H9 (cell line): ENCODE measurements around the gene CCR9. TPM values are rescaled to one million over a fixed set of nuclear protein-coding genes. Genes with fewer than 3 reads are reported as not detected.

Source experiments
- DNase-seq: peaks from one replicate; pipeline ENCODE4 v3.0.0-alpha.2; 2017
- H2AFZ ChIP-seq: one replicate; pipeline ENCODE4 v1.6.1; 2013; ENCODE audit warnings: mild to moderate bottlenecking, low read length, control low read depth, moderate library complexity
- H2AK5ac ChIP-seq: 2 replicates; pipeline ENCODE4 v1.6.1; 2013; ENCODE audit warnings: low read length, control low read depth, mixed read lengths; ENCODE audit not compliant: insufficient read length
- H2BK120ac ChIP-seq: one replicate; pipeline ENCODE4 v1.6.1; 2013; ENCODE audit warnings: low read depth, mild to moderate bottlenecking, low read length, control low read depth, inconsistent platforms; ENCODE audit not compliant: poor library complexity, severe bottlenecking
- H2BK12ac ChIP-seq: 2 replicates; pipeline ENCODE4 v1.6.1; 2013; ENCODE audit warnings: low read length, control low read depth, mixed read lengths, low read depth; ENCODE audit not compliant: insufficient read length
- H2BK15ac ChIP-seq: 2 replicates; pipeline ENCODE4 v1.6.1; 2013; ENCODE audit warnings: low read depth, low read length, control low read depth
- H2BK20ac ChIP-seq: one replicate; pipeline ENCODE4 v1.6.1; 2013; ENCODE audit warnings: low read depth, mild to moderate bottlenecking, low read length, control low read depth, inconsistent platforms; ENCODE audit not compliant: poor library complexity, severe bottlenecking
- H2BK5ac ChIP-seq: 2 replicates; pipeline ENCODE4 v1.6.1; 2013; ENCODE audit warnings: low read length, control low read depth, mixed read lengths; ENCODE audit not compliant: insufficient read length
- H3K14ac ChIP-seq: 2 replicates; pipeline ENCODE4 v1.6.1; 2013; ENCODE audit warnings: low read length, control low read depth; ENCODE audit not compliant: insufficient read depth
- H3K18ac ChIP-seq: 2 replicates; pipeline ENCODE4 v1.6.1; 2013; ENCODE audit warnings: low read depth, mild to moderate bottlenecking, mixed read lengths, low read length, control low read depth; ENCODE audit not compliant: insufficient read length
- H3K23ac ChIP-seq: 2 replicates; pipeline ENCODE4 v1.6.1; 2013; ENCODE audit warnings: low read length, control low read depth, mixed read lengths, low read depth; ENCODE audit not compliant: insufficient read length
- H3K23me2 ChIP-seq: 2 replicates; pipeline ENCODE4 v1.6.1; 2013; ENCODE audit warnings: low read depth, mild to moderate bottlenecking, mixed read lengths, low read length, control low read depth; ENCODE audit not compliant: insufficient read length, poor library complexity, severe bottlenecking
- H3K27ac ChIP-seq: 2 replicates; pipeline ENCODE4 v1.5.1; 2013; ENCODE audit warnings: low read length, control low read depth, mixed read lengths, low read depth; ENCODE audit not compliant: insufficient read length
- H3K27me3 ChIP-seq: 2 replicates; pipeline ENCODE4 v1.6.1; 2013; ENCODE audit warnings: low read length, control low read depth, inconsistent platforms; ENCODE audit not compliant: insufficient read depth
- H3K4ac ChIP-seq: 2 replicates; pipeline ENCODE4 v1.6.1; 2013; ENCODE audit warnings: low read depth, mild to moderate bottlenecking, control low read depth, inconsistent platforms, low read length, moderate library complexity
- H3K4me1 ChIP-seq: 2 replicates; pipeline ENCODE4 v1.6.1; 2013; ENCODE audit warnings: low read length, control low read depth, inconsistent platforms; ENCODE audit not compliant: insufficient read depth
- H3K4me2 ChIP-seq: 2 replicates; pipeline ENCODE4 v1.6.1; 2013; ENCODE audit warnings: low read length, control low read depth, mixed read lengths; ENCODE audit not compliant: insufficient read length, insufficient read depth
- H3K56ac ChIP-seq: 2 replicates; pipeline ENCODE4 v1.6.1; 2013; ENCODE audit warnings: low read depth, mild to moderate bottlenecking, mixed read lengths, low read length, control low read depth; ENCODE audit not compliant: insufficient read length
- H3K79me1 ChIP-seq: 2 replicates; pipeline ENCODE4 v1.6.1; 2013; ENCODE audit warnings: low read depth, mild to moderate bottlenecking, moderate library complexity, low read length, control low read depth, inconsistent platforms; ENCODE audit not compliant: insufficient read depth, poor library complexity, severe bottlenecking
- H3K79me2 ChIP-seq: 2 replicates; pipeline ENCODE4 v1.6.1; 2013; ENCODE audit warnings: low read length, control low read depth, inconsistent platforms; ENCODE audit not compliant: insufficient read depth
- H3K9ac ChIP-seq: 2 replicates; pipeline ENCODE4 v1.6.1; 2013; ENCODE audit warnings: low read length, control low read depth, mixed read lengths; ENCODE audit not compliant: insufficient read length; ENCODE audit errors: extremely low read depth
- H3K9me3 ChIP-seq: one replicate; pipeline ENCODE4 v1.6.1; 2013; ENCODE audit warnings: low read depth, low read length, inconsistent platforms; ENCODE audit not compliant: control insufficient read depth
- H3T11ph ChIP-seq: one replicate; pipeline ENCODE4 v1.6.1; 2013; ENCODE audit warnings: mild to moderate bottlenecking, low read length, control low read depth, inconsistent platforms
- H4K20me1 ChIP-seq: one replicate; pipeline ENCODE4 v1.6.1; 2013; ENCODE audit not compliant: control insufficient read depth, insufficient read length, insufficient read depth
- H4K5ac ChIP-seq: 2 replicates; pipeline ENCODE4 v1.6.1; 2013; ENCODE audit warnings: low read depth, mild to moderate bottlenecking, mixed read lengths, low read length, control low read depth; ENCODE audit not compliant: insufficient read length
- H4K8ac ChIP-seq: replicated peaks from 2 replicates; pipeline ENCODE4 v1.6.1; 2013; ENCODE audit warnings: low read length, control low read depth, mixed read lengths, low read depth; ENCODE audit not compliant: insufficient read length
- H4K91ac ChIP-seq: 2 replicates; pipeline ENCODE4 v1.6.1; 2013; ENCODE audit warnings: low read depth, mild to moderate bottlenecking, moderate library complexity, mixed read lengths, low read length, control low read depth; ENCODE audit not compliant: insufficient read length
- H3K27ac Mint-ChIP-seq, 3 experiments: 2 replicates in 2 of 3; 3 replicates in 1 of 3; pipeline ENCODE4 v1.8.0; 2020 to 2021; ENCODE audit warnings: mixed read lengths in 3 of 3, mild to moderate bottlenecking in 1 of 3, moderate library complexity in 1 of 3
- H3K27me3 Mint-ChIP-seq: 2 replicates; pipeline ENCODE4 v1.8.0; 2021; ENCODE audit warnings: low read depth, mild to moderate bottlenecking, moderate library complexity, mixed read lengths
- H3K36me3 Mint-ChIP-seq, 3 experiments: 2 replicates in 2 of 3; 3 replicates in 1 of 3; pipeline ENCODE4 v1.8.0; 2020 to 2021; ENCODE audit warnings: low read depth in 3 of 3, mixed read lengths in 3 of 3; ENCODE audit not compliant: insufficient read depth in 1 of 3
- H3K4me1 Mint-ChIP-seq, 2 experiments: 2 replicates each; pipeline ENCODE4 v1.8.0; 2020; ENCODE audit warnings: mixed read lengths in 2 of 2
- H3K4me3 Mint-ChIP-seq, 2 experiments: 2 replicates in 1 of 2; 3 replicates in 1 of 2; pipeline ENCODE4 v1.8.0; 2020 to 2021; ENCODE audit warnings: mild to moderate bottlenecking in 2 of 2, mixed read lengths in 2 of 2, moderate library complexity in 1 of 2
- H3K9me3 Mint-ChIP-seq, 2 experiments: 2 replicates in 1 of 2; 3 replicates in 1 of 2; pipeline ENCODE4 v1.8.0; 2020; ENCODE audit warnings: mild to moderate bottlenecking in 2 of 2, mixed read lengths in 2 of 2, moderate library complexity in 1 of 2
- CTCF ChIP-seq: fragments of 200-600 bp; sonication (generic); conservative IDR thresholded peaks from 3 replicates; pipeline ENCODE4 v1.8.0; 2021; ENCODE audit warnings: antibody characterized with exemption, mild to moderate bottlenecking
- WGBS: extraction: QIAGEN DNeasy Blood & Tissue Kit; methylation state at CpG from one replicate; pipeline ENCODE4 v1.1.7; 2013; ENCODE audit warnings: missing lambda C conversion rate, low lambda C conversion rate, mixed read lengths; ENCODE audit not compliant: insufficient read length; ENCODE audit errors: extremely low coverage; 5-methylcytosine and 5-hydroxymethylcytosine counted together
- total RNA-seq: library from RNA; stranded (reverse); gene quantifications from 2 replicates; pipeline ENCODE4 v1.2.1, GENCODE V29; 2021

Gene CCR9
- total RNA-seq, 1 experiment from 2014 or later = not detected

GRCh38 chr3:45881078-45882022 lies 5.0 kb upstream of the CCR9 start:
- H3K27me3 Mint-ChIP-seq = peaks cover 10% of the 10 kb centered on the region
- DNase-seq = no peak

More at GRCh38 chr3:45881078-45882022, 5.0 kb upstream of the CCR9 start:
- H3K14ac ChIP-seq = no peak overlapping the region
- Mint-ChIP-seq H3K4me3 (no peak overlapping the region), H3K36me3 (no peaks in the 10 kb centered on the region), H3K4me1 (peaks cover 8% of the 10 kb centered on the region in 2 experiments), H3K9me3 (no peaks in the 10 kb centered on the region), H3K27ac (no peak overlapping the region)
- no peaks in the 10 kb centered on the region for H3K23me2 ChIP-seq
- H2BK120ac ChIP-seq = no peak overlapping the region
- H4K8ac ChIP-seq = no peak overlapping the region
- no peak overlapping the region for H2BK5ac ChIP-seq
- no peak overlapping the region for H4K5ac ChIP-seq
- H3K23ac ChIP-seq = no peak overlapping the region
- H3K27ac ChIP-seq = no peak overlapping the region
- H3K79me1 ChIP-seq = no peaks in the 10 kb centered on the region
- H2AK5ac ChIP-seq = no peak overlapping the region
- H3K27me3 ChIP-seq = no peaks in the 10 kb centered on the region
- no peaks in the 10 kb centered on the region for H3K79me2 ChIP-seq
- no peaks in the 10 kb centered on the region for H3K9me3 ChIP-seq
- H4K91ac ChIP-seq = no peak overlapping the region
- H2AFZ ChIP-seq = no peak overlapping the region
- H4K20me1 ChIP-seq = no peaks in the 10 kb centered on the region
- no peak overlapping the region for H3K56ac ChIP-seq
- WGBS = no CpG with 5 or more reads among the region's 8 CpGs
- no peak overlapping the region for H3K4ac ChIP-seq
- H2BK15ac ChIP-seq = no peak overlapping the region
- no peak overlapping the region for H3T11ph ChIP-seq
- H3K4me2 ChIP-seq = no peak overlapping the region
- H2BK12ac ChIP-seq = no peak overlapping the region
- H3K18ac ChIP-seq = no peak overlapping the region
- H3K9ac ChIP-seq = no peak overlapping the region
- H2BK20ac ChIP-seq = no peak overlapping the region
- no peaks in the 10 kb centered on the region for H3K4me1 ChIP-seq
- no peak for TF ChIP-seq CTCF
